Measurements from ENCODE around the gene SLX4IP.

DNA sequence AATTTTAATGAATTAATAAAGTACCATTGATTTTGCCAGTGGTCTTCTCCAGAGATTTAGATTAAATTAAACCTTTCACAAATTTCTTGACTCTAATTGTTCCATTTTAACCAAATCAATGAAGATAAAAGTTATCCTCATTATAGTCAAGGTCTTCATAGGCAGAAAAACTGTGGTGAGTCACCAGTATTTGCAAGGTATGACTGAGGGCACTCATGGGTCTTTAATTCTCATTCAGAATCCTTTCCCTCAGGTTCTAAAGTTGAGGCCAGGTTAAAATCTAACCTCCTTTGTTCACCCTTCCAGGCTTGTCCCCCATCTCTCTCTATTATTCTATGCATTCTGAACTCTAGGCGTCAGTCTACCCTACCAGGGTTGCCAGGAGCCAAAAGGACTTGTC, 144.8 kb downstream of the SLX4IP start:
- TF ChIP-seq, protein P1, sequence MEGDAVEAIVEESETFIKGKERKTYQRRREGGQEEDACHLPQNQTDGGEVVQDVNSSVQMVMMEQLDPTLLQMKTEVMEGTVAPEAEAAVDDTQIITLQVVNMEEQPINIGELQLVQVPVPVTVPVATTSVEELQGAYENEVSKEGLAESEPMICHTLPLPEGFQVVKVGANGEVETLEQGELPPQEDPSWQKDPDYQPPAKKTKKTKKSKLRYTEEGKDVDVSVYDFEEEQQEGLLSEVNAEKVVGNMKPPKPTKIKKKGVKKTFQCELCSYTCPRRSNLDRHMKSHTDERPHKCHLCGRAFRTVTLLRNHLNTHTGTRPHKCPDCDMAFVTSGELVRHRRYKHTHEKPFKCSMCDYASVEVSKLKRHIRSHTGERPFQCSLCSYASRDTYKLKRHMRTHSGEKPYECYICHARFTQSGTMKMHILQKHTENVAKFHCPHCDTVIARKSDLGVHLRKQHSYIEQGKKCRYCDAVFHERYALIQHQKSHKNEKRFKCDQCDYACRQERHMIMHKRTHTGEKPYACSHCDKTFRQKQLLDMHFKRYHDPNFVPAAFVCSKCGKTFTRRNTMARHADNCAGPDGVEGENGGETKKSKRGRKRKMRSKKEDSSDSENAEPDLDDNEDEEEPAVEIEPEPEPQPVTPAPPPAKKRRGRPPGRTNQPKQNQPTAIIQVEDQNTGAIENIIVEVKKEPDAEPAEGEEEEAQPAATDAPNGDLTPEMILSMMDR (IDR thresholded peaks at IDR 0.05), result no peak
- TF ChIP-seq POLR2A (IDR thresholded peaks at IDR 0.05), result no peak

All from adrenal gland (tissue), 5 donors.